H9 (cell line): ENCODE results near the gene DAAM1. TPM values are rescaled to one million over a fixed set of nuclear protein-coding genes. Genes with fewer than 3 reads are reported as not detected.
A peak's percentile ranks its signal among the peaks of the same experiment; 100 is the strongest.

Experiments
- DNase-seq: peaks from one replicate; pipeline ENCODE4 v3.0.0-alpha.2; 2017
- H2AFZ ChIP-seq: one replicate; pipeline ENCODE4 v1.6.1; 2013; ENCODE audit warnings: mild to moderate bottlenecking, low read length, control low read depth, moderate library complexity
- H2AK5ac ChIP-seq: 2 replicates; pipeline ENCODE4 v1.6.1; 2013; ENCODE audit warnings: low read length, control low read depth, mixed read lengths; ENCODE audit not compliant: insufficient read length
- H2BK120ac ChIP-seq: one replicate; pipeline ENCODE4 v1.6.1; 2013; ENCODE audit warnings: low read depth, mild to moderate bottlenecking, low read length, control low read depth, inconsistent platforms; ENCODE audit not compliant: poor library complexity, severe bottlenecking
- H2BK12ac ChIP-seq: 2 replicates; pipeline ENCODE4 v1.6.1; 2013; ENCODE audit warnings: low read length, control low read depth, mixed read lengths, low read depth; ENCODE audit not compliant: insufficient read length
- H2BK15ac ChIP-seq: 2 replicates; pipeline ENCODE4 v1.6.1; 2013; ENCODE audit warnings: low read depth, low read length, control low read depth
- H2BK20ac ChIP-seq: one replicate; pipeline ENCODE4 v1.6.1; 2013; ENCODE audit warnings: low read depth, mild to moderate bottlenecking, low read length, control low read depth, inconsistent platforms; ENCODE audit not compliant: poor library complexity, severe bottlenecking
- H2BK5ac ChIP-seq: 2 replicates; pipeline ENCODE4 v1.6.1; 2013; ENCODE audit warnings: low read length, control low read depth, mixed read lengths; ENCODE audit not compliant: insufficient read length
- H3K14ac ChIP-seq: 2 replicates; pipeline ENCODE4 v1.6.1; 2013; ENCODE audit warnings: low read length, control low read depth; ENCODE audit not compliant: insufficient read depth
- H3K18ac ChIP-seq: 2 replicates; pipeline ENCODE4 v1.6.1; 2013; ENCODE audit warnings: low read depth, mild to moderate bottlenecking, mixed read lengths, low read length, control low read depth; ENCODE audit not compliant: insufficient read length
- H3K23ac ChIP-seq: 2 replicates; pipeline ENCODE4 v1.6.1; 2013; ENCODE audit warnings: low read length, control low read depth, mixed read lengths, low read depth; ENCODE audit not compliant: insufficient read length
- H3K23me2 ChIP-seq: 2 replicates; pipeline ENCODE4 v1.6.1; 2013; ENCODE audit warnings: low read depth, mild to moderate bottlenecking, mixed read lengths, low read length, control low read depth; ENCODE audit not compliant: insufficient read length, poor library complexity, severe bottlenecking
- H3K27ac ChIP-seq: 2 replicates; pipeline ENCODE4 v1.5.1; 2013; ENCODE audit warnings: low read length, control low read depth, mixed read lengths, low read depth; ENCODE audit not compliant: insufficient read length
- H3K27me3 ChIP-seq: 2 replicates; pipeline ENCODE4 v1.6.1; 2013; ENCODE audit warnings: low read length, control low read depth, inconsistent platforms; ENCODE audit not compliant: insufficient read depth
- H3K4ac ChIP-seq: 2 replicates; pipeline ENCODE4 v1.6.1; 2013; ENCODE audit warnings: low read depth, mild to moderate bottlenecking, control low read depth, inconsistent platforms, low read length, moderate library complexity
- H3K4me1 ChIP-seq: 2 replicates; pipeline ENCODE4 v1.6.1; 2013; ENCODE audit warnings: low read length, control low read depth, inconsistent platforms; ENCODE audit not compliant: insufficient read depth
- H3K4me2 ChIP-seq: 2 replicates; pipeline ENCODE4 v1.6.1; 2013; ENCODE audit warnings: low read length, control low read depth, mixed read lengths; ENCODE audit not compliant: insufficient read length, insufficient read depth
- H3K56ac ChIP-seq: 2 replicates; pipeline ENCODE4 v1.6.1; 2013; ENCODE audit warnings: low read depth, mild to moderate bottlenecking, mixed read lengths, low read length, control low read depth; ENCODE audit not compliant: insufficient read length
- H3K79me1 ChIP-seq: 2 replicates; pipeline ENCODE4 v1.6.1; 2013; ENCODE audit warnings: low read depth, mild to moderate bottlenecking, moderate library complexity, low read length, control low read depth, inconsistent platforms; ENCODE audit not compliant: insufficient read depth, poor library complexity, severe bottlenecking
- H3K79me2 ChIP-seq: 2 replicates; pipeline ENCODE4 v1.6.1; 2013; ENCODE audit warnings: low read length, control low read depth, inconsistent platforms; ENCODE audit not compliant: insufficient read depth
- H3K9ac ChIP-seq: 2 replicates; pipeline ENCODE4 v1.6.1; 2013; ENCODE audit warnings: low read length, control low read depth, mixed read lengths; ENCODE audit not compliant: insufficient read length; ENCODE audit errors: extremely low read depth
- H3K9me3 ChIP-seq: one replicate; pipeline ENCODE4 v1.6.1; 2013; ENCODE audit warnings: low read depth, low read length, inconsistent platforms; ENCODE audit not compliant: control insufficient read depth
- H3T11ph ChIP-seq: one replicate; pipeline ENCODE4 v1.6.1; 2013; ENCODE audit warnings: mild to moderate bottlenecking, low read length, control low read depth, inconsistent platforms
- H4K20me1 ChIP-seq: one replicate; pipeline ENCODE4 v1.6.1; 2013; ENCODE audit not compliant: control insufficient read depth, insufficient read length, insufficient read depth
- H4K5ac ChIP-seq: 2 replicates; pipeline ENCODE4 v1.6.1; 2013; ENCODE audit warnings: low read depth, mild to moderate bottlenecking, mixed read lengths, low read length, control low read depth; ENCODE audit not compliant: insufficient read length
- H4K8ac ChIP-seq: replicated peaks from 2 replicates; pipeline ENCODE4 v1.6.1; 2013; ENCODE audit warnings: low read length, control low read depth, mixed read lengths, low read depth; ENCODE audit not compliant: insufficient read length
- H4K91ac ChIP-seq: 2 replicates; pipeline ENCODE4 v1.6.1; 2013; ENCODE audit warnings: low read depth, mild to moderate bottlenecking, moderate library complexity, mixed read lengths, low read length, control low read depth; ENCODE audit not compliant: insufficient read length
- H3K27ac Mint-ChIP-seq, 3 experiments: 2 replicates in 2 of 3; 3 replicates in 1 of 3; pipeline ENCODE4 v1.8.0; 2020 to 2021; ENCODE audit warnings: mixed read lengths in 3 of 3, mild to moderate bottlenecking in 1 of 3, moderate library complexity in 1 of 3
- H3K27me3 Mint-ChIP-seq: 2 replicates; pipeline ENCODE4 v1.8.0; 2021; ENCODE audit warnings: low read depth, mild to moderate bottlenecking, moderate library complexity, mixed read lengths
- H3K36me3 Mint-ChIP-seq, 3 experiments: 2 replicates in 2 of 3; 3 replicates in 1 of 3; pipeline ENCODE4 v1.8.0; 2020 to 2021; ENCODE audit warnings: low read depth in 3 of 3, mixed read lengths in 3 of 3; ENCODE audit not compliant: insufficient read depth in 1 of 3
- H3K4me1 Mint-ChIP-seq, 2 experiments: 2 replicates each; pipeline ENCODE4 v1.8.0; 2020; ENCODE audit warnings: mixed read lengths in 2 of 2
- H3K4me3 Mint-ChIP-seq, 2 experiments: 2 replicates in 1 of 2; 3 replicates in 1 of 2; pipeline ENCODE4 v1.8.0; 2020 to 2021; ENCODE audit warnings: mild to moderate bottlenecking in 2 of 2, mixed read lengths in 2 of 2, moderate library complexity in 1 of 2
- H3K9me3 Mint-ChIP-seq, 2 experiments: 2 replicates in 1 of 2; 3 replicates in 1 of 2; pipeline ENCODE4 v1.8.0; 2020; ENCODE audit warnings: mild to moderate bottlenecking in 2 of 2, mixed read lengths in 2 of 2, moderate library complexity in 1 of 2
- CTCF ChIP-seq: fragments of 200-600 bp; sonication (generic); conservative IDR thresholded peaks from 3 replicates; pipeline ENCODE4 v1.8.0; 2021; ENCODE audit warnings: antibody characterized with exemption, mild to moderate bottlenecking
- WGBS: extraction: QIAGEN DNeasy Blood & Tissue Kit; methylation state at CpG from one replicate; pipeline ENCODE4 v1.1.7; 2013; ENCODE audit warnings: missing lambda C conversion rate, low lambda C conversion rate, mixed read lengths; ENCODE audit not compliant: insufficient read length; ENCODE audit errors: extremely low coverage; 5-methylcytosine and 5-hydroxymethylcytosine counted together
- total RNA-seq: library from RNA; stranded (reverse); gene quantifications from 2 replicates; pipeline ENCODE4 v1.2.1, GENCODE V29; 2021

The DAAM1 gene
- total RNA-seq, 1 experiment from 2014 or later: 19.5 TPM

GRCh38 chr14:59395672-59396071 is 207.2 kb downstream of the DAAM1 start:
- no peak overlapping the region for H3K56ac ChIP-seq
- Mint-ChIP-seq H3K9me3 (no peaks in the 10 kb centered on the region; a peak in 1 of 5 replicates), H3K27ac (peak overlapping the region in 2 of 3 experiments; percentile 59 to 63; a peak in 4 of 7 replicates), H3K4me1 (peaks cover 15% of the 10 kb centered on the region in 2 experiments), H3K36me3 (no peaks in the 10 kb centered on the region; a peak in 1 of 7 replicates), H3K4me3 (no peak overlapping the region; a peak in 1 of 5 replicates), H3K27me3 (peaks cover 17% of the 10 kb centered on the region)
- H2BK120ac ChIP-seq: no peak overlapping the region
- H4K8ac ChIP-seq: no peak overlapping the region
- H3K79me1 ChIP-seq: no peaks in the 10 kb centered on the region
- no peaks in the 10 kb centered on the region for H3K79me2 ChIP-seq
- H2BK5ac ChIP-seq: no peak overlapping the region
- no peaks in the 10 kb centered on the region for H3K23me2 ChIP-seq
- WGBS: no CpG with 5 or more reads among the region's 3 CpGs
- TF ChIP-seq CTCF: no peak
- no peak overlapping the region for H3K27ac ChIP-seq
- H3K14ac ChIP-seq: no peak overlapping the region
- no peak overlapping the region for H2BK12ac ChIP-seq
- no peak overlapping the region for H2BK20ac ChIP-seq
- no peak overlapping the region for H3K4ac ChIP-seq
- H3T11ph ChIP-seq: no peak overlapping the region
- H3K9me3 ChIP-seq: no peaks in the 10 kb centered on the region
- no peak overlapping the region for H2AK5ac ChIP-seq
- no peaks in the 10 kb centered on the region; the same call in 1 of the 2 replicates for H3K4me1 ChIP-seq
- H3K9ac ChIP-seq: no peak overlapping the region
- no peak overlapping the region for H3K4me2 ChIP-seq
- no peak overlapping the region for H2AFZ ChIP-seq
- H3K18ac ChIP-seq: no peak overlapping the region
- H3K23ac ChIP-seq: no peak overlapping the region
- no peak overlapping the region for H4K91ac ChIP-seq
- no peaks in the 10 kb centered on the region for H3K27me3 ChIP-seq
- H2BK15ac ChIP-seq: no peak overlapping the region
- H4K5ac ChIP-seq: no peak overlapping the region
- H4K20me1 ChIP-seq: no peaks in the 10 kb centered on the region
- no peak for DNase-seq
